ENCODE results near the gene HEATR1. TPM values are rescaled to one million over a fixed set of nuclear protein-coding genes. Genes with fewer than 3 reads are reported as not detected.

The HEATR1 gene
- total RNA-seq, 1 experiment from 2014 or later, result 68.3 TPM

- CTCF ChIA-PET, result no interaction called here
- H3K9me2 ChIP-seq (ENCODE audit: insufficient read depth), result no peaks in the 10 kb centered on the region
- no peak overlapping the region for H3K4me2 ChIP-seq (ENCODE audit: low read length)
- no peaks in the 10 kb centered on the region for H4K20me1 ChIP-seq (ENCODE audit: insufficient read depth)
- RAD21 ChIA-PET (ENCODE audit: low non-redundant PET in 1 of 2, low total read pairs in 2 of 2, uncharacterized antibody in 2 of 2, unreplicated experiment in 2 of 2), result no interaction called here
- POLR2A ChIA-PET, result no interaction called here
- peaks cover 51 to 62% of the 10 kb centered on the region in 2 experiments for H3K36me3 ChIP-seq (ENCODE audit: control insufficient read depth in 1 of 2, insufficient read depth in 2 of 2, low read length in 2 of 2)
- TF ChIP-seq YY1 (IDR thresholded peaks at IDR 0.05; ENCODE audit: extremely low read depth, insufficient replicate concordance, low read depth, low read length) (no peak), TCF7L2 (IDR thresholded peaks at IDR 0.05; ENCODE audit: borderline replicate concordance, extremely low read depth, insufficient read depth, insufficient read length) (no peak), EZH2phosphoT487 (IDR thresholded peaks at IDR 0.05; ENCODE audit: borderline replicate concordance) (no peak), CEBPB (IDR thresholded peaks at IDR 0.05; ENCODE audit: low read depth) (no peak), SIN3A (IDR thresholded peaks at IDR 0.05; ENCODE audit: low read depth) (no peak), FOSL1 (IDR thresholded peaks at IDR 0.05; ENCODE audit: low read depth) (no peak), CTCF (IDR thresholded peaks at IDR 0.05 in 2 of 3, conservative IDR thresholded peaks at IDR 0.05 in 1 of 3; ENCODE audit: borderline replicate concordance in 1 of 3, insufficient read depth in 1 of 3, low read depth in 2 of 3, low read length in 2 of 3) (no peak), CBX3 (IDR thresholded peaks at IDR 0.05; ENCODE audit: low read depth) (no peak), SRF (IDR thresholded peaks at IDR 0.05; ENCODE audit: low read depth) (no peak), SP1 (IDR thresholded peaks at IDR 0.05; ENCODE audit: low read depth) (no peak), JUND (IDR thresholded peaks at IDR 0.05) (no peak), ATF3 (IDR thresholded peaks at IDR 0.05) (no peak), ZNF274 (IDR thresholded peaks at IDR 0.05; ENCODE audit: low read depth, low read length) (no peak), ZFX (IDR thresholded peaks at IDR 0.05) (no peak), EGR1 (IDR thresholded peaks at IDR 0.05; ENCODE audit: low read depth) (no peak), EZH2 (IDR thresholded peaks at IDR 0.05) (no peak), ZBTB33 (IDR thresholded peaks at IDR 0.05; ENCODE audit: extremely low read depth, insufficient replicate concordance, low read length) (no peak), REST (IDR thresholded peaks at IDR 0.05; ENCODE audit: low read depth) (no peak), RAD21 (IDR thresholded peaks at IDR 0.05; ENCODE audit: low read depth) (no peak), POLR2A (IDR thresholded peaks at IDR 0.05; ENCODE audit: borderline replicate concordance, extremely low read depth, insufficient read depth, insufficient read length) (no peak)
- H3K4me1 ChIP-seq (ENCODE audit: control insufficient read depth in 1 of 2, insufficient read depth in 2 of 2, low read length in 2 of 2), result 0 out of 4 replicates have a peak, but pooled peaks cover 0 to 4% of the 10 kb centered on the region in 2 experiments
- DNase-seq (ENCODE audit: low read depth, low spot score), result no peak
- no peaks in the 10 kb centered on the region for H3K27me3 ChIP-seq (ENCODE audit: insufficient read depth, low read length)
- no peak for ATAC-seq
- no peak overlapping the region for H3K4me3 ChIP-seq (replicated peaks in 1 of 2; ENCODE audit: low read depth in 1 of 2, low read length in 2 of 2)
- H3K9me3 ChIP-seq (ENCODE audit: control insufficient read depth in 1 of 2, insufficient read depth in 1 of 2, low read depth in 1 of 2, low read length in 2 of 2), result no peaks in the 10 kb centered on the region
- H3K27ac ChIP-seq (ENCODE audit: low read depth, low read length), result no peak overlapping the region
- intact Hi-C loops (cut with micrococcal nuclease), result no loop called here
- H3K9ac ChIP-seq (ENCODE audit: low read length), result no peak overlapping the region
- H2AFZ ChIP-seq (ENCODE audit: low read depth, low read length, poor library complexity, severe bottlenecking), result no peak overlapping the region
- no TSS peak for BruUV-seq (replicated peaks)
- no peaks in the 10 kb centered on the region for H3K79me2 ChIP-seq (ENCODE audit: insufficient read depth, low read length)
Observed at GRCh38 chr1:236548452-236548851, 55.9 kb downstream of the HEATR1 start.

Data from HCT116 (cell line).